GM23338 (cell line): ENCODE measurements around the gene CD2BP2.

Experiments
- CREB1 ChIP-seq: fragments of 250-450 bp; sonication (Bioruptor Pico); IDR thresholded peaks from 2 replicates; pipeline ENCODE4 v1.5.0; 2020; ENCODE audit warnings: low read depth, mild to moderate bottlenecking, moderate library complexity
- EZH2 ChIP-seq: fragments of 200-600 bp; sonication (generic); IDR thresholded peaks from one replicate; pipeline ENCODE4 v1.8.0; 2017; ENCODE audit warnings: antibody characterized with exemption, mild to moderate bottlenecking, low read depth; ENCODE audit not compliant: unreplicated experiment
- POLR2AphosphoS5 ChIP-seq: IDR thresholded peaks from 2 replicates; pipeline ENCODE4 v1.6.1; 2016; ENCODE audit warnings: antibody characterized with exemption, low read depth
- STAT1 ChIP-seq: IDR thresholded peaks from one replicate; pipeline ENCODE4 v1.6.1; 2016; ENCODE audit warnings: antibody characterized with exemption; ENCODE audit not compliant: unreplicated experiment
- TF ChIP-seq, protein P1 (sequence below), 2 experiments: fragments of 200-600 bp in 1 of 2; sonication (generic) in 1 of 2; conservative IDR thresholded peaks; 2 replicates each; pipeline versions ENCODE4 v1.5.1 to v1.6.1; 2016 to 2017; ENCODE audit warnings: antibody characterized with exemption in 2 of 2, low read depth in 2 of 2, mild to moderate bottlenecking in 2 of 2, moderate library complexity in 1 of 2
- TF ChIP-seq, protein P2 (sequence below): IDR thresholded peaks from one replicate; pipeline ENCODE4 v1.6.1; 2018; ENCODE audit warnings: antibody characterized with exemption; ENCODE audit not compliant: unreplicated experiment
- TF ChIP-seq, protein P3 (sequence below): IDR thresholded peaks from 2 replicates; pipeline ENCODE4 v1.6.1; 2016; ENCODE audit warnings: antibody characterized with exemption

DNA sequence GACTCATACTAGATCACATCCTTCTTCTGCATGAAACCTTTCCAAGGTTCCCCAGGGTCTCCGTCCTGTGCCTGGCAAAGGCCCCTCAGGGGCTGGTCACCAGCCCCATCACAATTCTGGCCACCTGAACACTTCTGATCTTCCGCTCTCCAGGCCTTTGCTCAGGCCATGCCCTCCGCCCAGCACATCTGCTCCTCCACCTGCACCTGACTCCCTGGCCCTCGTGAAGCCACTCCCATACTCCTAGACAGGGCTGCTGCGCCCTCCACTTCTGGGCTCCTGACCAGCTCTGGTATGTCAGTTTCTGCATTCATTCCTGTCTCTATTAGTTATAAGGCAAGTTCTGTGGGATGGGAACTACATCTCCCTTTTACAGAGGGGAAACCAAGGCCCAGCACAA, 17.6 kb upstream of the CD2BP2 start:
- TF ChIP-seq, protein P1, sequence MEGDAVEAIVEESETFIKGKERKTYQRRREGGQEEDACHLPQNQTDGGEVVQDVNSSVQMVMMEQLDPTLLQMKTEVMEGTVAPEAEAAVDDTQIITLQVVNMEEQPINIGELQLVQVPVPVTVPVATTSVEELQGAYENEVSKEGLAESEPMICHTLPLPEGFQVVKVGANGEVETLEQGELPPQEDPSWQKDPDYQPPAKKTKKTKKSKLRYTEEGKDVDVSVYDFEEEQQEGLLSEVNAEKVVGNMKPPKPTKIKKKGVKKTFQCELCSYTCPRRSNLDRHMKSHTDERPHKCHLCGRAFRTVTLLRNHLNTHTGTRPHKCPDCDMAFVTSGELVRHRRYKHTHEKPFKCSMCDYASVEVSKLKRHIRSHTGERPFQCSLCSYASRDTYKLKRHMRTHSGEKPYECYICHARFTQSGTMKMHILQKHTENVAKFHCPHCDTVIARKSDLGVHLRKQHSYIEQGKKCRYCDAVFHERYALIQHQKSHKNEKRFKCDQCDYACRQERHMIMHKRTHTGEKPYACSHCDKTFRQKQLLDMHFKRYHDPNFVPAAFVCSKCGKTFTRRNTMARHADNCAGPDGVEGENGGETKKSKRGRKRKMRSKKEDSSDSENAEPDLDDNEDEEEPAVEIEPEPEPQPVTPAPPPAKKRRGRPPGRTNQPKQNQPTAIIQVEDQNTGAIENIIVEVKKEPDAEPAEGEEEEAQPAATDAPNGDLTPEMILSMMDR (conservative IDR thresholded peaks at IDR 0.05; ENCODE audit: low read depth in 2 of 2): no peak
- TF ChIP-seq EZH2 (no peak), CREB1 (CRISPR knock-in tag) (no peak), POLR2AphosphoS5 (no peak), STAT1 (no peak)
- TF ChIP-seq, protein P2, sequence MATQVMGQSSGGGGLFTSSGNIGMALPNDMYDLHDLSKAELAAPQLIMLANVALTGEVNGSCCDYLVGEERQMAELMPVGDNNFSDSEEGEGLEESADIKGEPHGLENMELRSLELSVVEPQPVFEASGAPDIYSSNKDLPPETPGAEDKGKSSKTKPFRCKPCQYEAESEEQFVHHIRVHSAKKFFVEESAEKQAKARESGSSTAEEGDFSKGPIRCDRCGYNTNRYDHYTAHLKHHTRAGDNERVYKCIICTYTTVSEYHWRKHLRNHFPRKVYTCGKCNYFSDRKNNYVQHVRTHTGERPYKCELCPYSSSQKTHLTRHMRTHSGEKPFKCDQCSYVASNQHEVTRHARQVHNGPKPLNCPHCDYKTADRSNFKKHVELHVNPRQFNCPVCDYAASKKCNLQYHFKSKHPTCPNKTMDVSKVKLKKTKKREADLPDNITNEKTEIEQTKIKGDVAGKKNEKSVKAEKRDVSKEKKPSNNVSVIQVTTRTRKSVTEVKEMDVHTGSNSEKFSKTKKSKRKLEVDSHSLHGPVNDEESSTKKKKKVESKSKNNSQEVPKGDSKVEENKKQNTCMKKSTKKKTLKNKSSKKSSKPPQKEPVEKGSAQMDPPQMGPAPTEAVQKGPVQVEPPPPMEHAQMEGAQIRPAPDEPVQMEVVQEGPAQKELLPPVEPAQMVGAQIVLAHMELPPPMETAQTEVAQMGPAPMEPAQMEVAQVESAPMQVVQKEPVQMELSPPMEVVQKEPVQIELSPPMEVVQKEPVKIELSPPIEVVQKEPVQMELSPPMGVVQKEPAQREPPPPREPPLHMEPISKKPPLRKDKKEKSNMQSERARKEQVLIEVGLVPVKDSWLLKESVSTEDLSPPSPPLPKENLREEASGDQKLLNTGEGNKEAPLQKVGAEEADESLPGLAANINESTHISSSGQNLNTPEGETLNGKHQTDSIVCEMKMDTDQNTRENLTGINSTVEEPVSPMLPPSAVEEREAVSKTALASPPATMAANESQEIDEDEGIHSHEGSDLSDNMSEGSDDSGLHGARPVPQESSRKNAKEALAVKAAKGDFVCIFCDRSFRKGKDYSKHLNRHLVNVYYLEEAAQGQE: no peak
- TF ChIP-seq, protein P3, sequence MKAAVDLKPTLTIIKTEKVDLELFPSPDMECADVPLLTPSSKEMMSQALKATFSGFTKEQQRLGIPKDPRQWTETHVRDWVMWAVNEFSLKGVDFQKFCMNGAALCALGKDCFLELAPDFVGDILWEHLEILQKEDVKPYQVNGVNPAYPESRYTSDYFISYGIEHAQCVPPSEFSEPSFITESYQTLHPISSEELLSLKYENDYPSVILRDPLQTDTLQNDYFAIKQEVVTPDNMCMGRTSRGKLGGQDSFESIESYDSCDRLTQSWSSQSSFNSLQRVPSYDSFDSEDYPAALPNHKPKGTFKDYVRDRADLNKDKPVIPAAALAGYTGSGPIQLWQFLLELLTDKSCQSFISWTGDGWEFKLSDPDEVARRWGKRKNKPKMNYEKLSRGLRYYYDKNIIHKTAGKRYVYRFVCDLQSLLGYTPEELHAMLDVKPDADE: no peak
